Activated CD4-positive, alpha-beta T cell treated with anti-CD3 and anti-CD28 coated beads, Interleukin-2, amount 50 U/mL, for 16 hours (primary cell): Measurements from ENCODE around the gene KIFAP3.

Source experiments
- DNase-seq: peaks from one replicate; pipeline ENCODE4 v3.0.0-alpha.2; 2020

The KIFAP3 gene

GRCh38 chr1:169974067-169974466 lies 100.4 kb downstream of the KIFAP3 start:
- DNase-seq: no peak

- DNase-seq: no peak
These were observed 104.4 kb downstream of the KIFAP3 start for GRCh38 chr1:169970114-169970513.

GRCh38 chr1:169968174-169968573 lies 106.3 kb downstream of the KIFAP3 start:
- DNase-seq: no peak

GRCh38 chr1:169964206-169964605 lies 110.3 kb downstream of the KIFAP3 start:
- DNase-seq: no peak

- DNase-seq: no peak
These were observed 114.8 kb downstream of the KIFAP3 start for GRCh38 chr1:169959686-169960085.

GRCh38 chr1:169958987-169959386 lies 115.5 kb downstream of the KIFAP3 start:
- no peak for DNase-seq

- DNase-seq: no peak
These were observed 116.6 kb downstream of the KIFAP3 start for GRCh38 chr1:169957884-169958283.

GRCh38 chr1:169951108-169951507 lies 123.4 kb downstream of the KIFAP3 start:
- DNase-seq: no peak

GRCh38 chr1:169949139-169949538 lies 125.4 kb downstream of the KIFAP3 start:
- DNase-seq: no peak

GRCh38 chr1:169946206-169946605 lies 128.3 kb downstream of the KIFAP3 start:
- DNase-seq: no peak

GRCh38 chr1:169945181-169945580 lies 129.3 kb downstream of the KIFAP3 start:
- no peak for DNase-seq

- DNase-seq: no peak
These were observed 129.9 kb downstream of the KIFAP3 start for GRCh38 chr1:169944621-169945020.

- no peak for DNase-seq
These were observed 130.4 kb downstream of the KIFAP3 start for GRCh38 chr1:169943963-169944526.

- DNase-seq: no peak
These were observed 132.3 kb downstream of the KIFAP3 start for GRCh38 chr1:169941982-169942830.

- no peak for DNase-seq
These were observed 140.3 kb downstream of the KIFAP3 start for GRCh38 chr1:169933984-169934725.

- DNase-seq: no peak
These were observed 142.7 kb downstream of the KIFAP3 start for GRCh38 chr1:169931795-169932231.

- no peak for DNase-seq
These were observed 145.3 kb downstream of the KIFAP3 start for GRCh38 chr1:169929210-169929526.

GRCh38 chr1:169928438-169929209 lies 145.9 kb downstream of the KIFAP3 start:
- peak; percentile 56 for DNase-seq

GRCh38 chr1:169925505-169926482 lies 148.7 kb downstream of the KIFAP3 start:
- DNase-seq: peak; percentile 47

- DNase-seq: no peak
These were observed 149.7 kb downstream of the KIFAP3 start for GRCh38 chr1:169924829-169925228.

GRCh38 chr1:169924063-169924462 lies 150.4 kb downstream of the KIFAP3 start:
- no peak for DNase-seq

- no peak for DNase-seq
These were observed 153.4 kb downstream of the KIFAP3 start for GRCh38 chr1:169921080-169921479.
